GM12878 (cell line): ENCODE measurements around the gene COL24A1. TPM values are rescaled to one million over a fixed set of nuclear protein-coding genes. Genes with fewer than 3 reads are reported as not detected.
"Not testable (repeated sequence)": the region's sequence is repeated elsewhere in the genome, so short reads cannot be mapped to it uniquely, and the experiment has no call there.

Experiments used
- ATAC-seq: fragments of 200-7000 bp; cut with Tn5 transposase; 3 replicates; pipeline ENCODE4 v1.9.1; 2020; ENCODE audit warnings: mild to moderate bottlenecking, moderate library complexity
- BruUV-seq: library from RNA; stranded (reverse); fragments of 400-500 nt; replicated peaks from 2 replicates; lab custom pipeline; 2021; lab: Mats Ljungman, UMichigan
- CTCF ChIA-PET: fragments of 300-600 bp; sonication (Branson Sonifier 250); formaldehyde crosslinking; extraction: SDS; loops from one replicate; lab custom pipeline; 2021; ENCODE audit warnings: inconsistent platforms; lab: Yijun Ruan, JAX
- POLR2A ChIA-PET: fragments of 350-600 bp; formaldehyde crosslinking; extraction: SDS; loops from one replicate; lab custom pipeline; 2021; ENCODE audit warnings: inconsistent platforms; lab: Charles Lee
- RAD21 ChIA-PET: fragments of 300-600 bp; sonication (Branson Sonifier 250); formaldehyde crosslinking; loops from one replicate; lab custom pipeline; 2023; ENCODE audit warnings: antibody characterized with exemption; ENCODE audit not compliant: unreplicated experiment; lab: Charles Lee
- SMC1A ChIA-PET: fragments of 300-600 bp; sonication (Branson Sonifier 250); formaldehyde crosslinking; loops from one replicate; lab custom pipeline; 2023; ENCODE audit not compliant: unreplicated experiment, uncharacterized antibody; lab: Charles Lee
- DNase-seq: peaks from one replicate; pipeline ENCODE4 v3.0.0-alpha.2; 2011; ENCODE audit warnings: low read depth, low spot score
- FAIRE-seq: peaks from 3 replicates; lab custom pipeline; 2011; peaks lifted over from hg19 to GRCh38; lab: Jason Lieb, UNC
- H2AFZ ChIP-seq: 2 replicates; pipeline ENCODE4 v1.6.0; 2011; ENCODE audit warnings: low read depth, low read length, control low read depth; ENCODE audit not compliant: control insufficient read depth
- H3K27ac ChIP-seq: 2 replicates; pipeline ENCODE4 v1.5.1; 2011; ENCODE audit warnings: control low read depth; ENCODE audit not compliant: control insufficient read depth, insufficient read depth
- H3K27me3 ChIP-seq, 2 experiments: replicated peaks in 1 of 2; 2 replicates each; pipeline versions ENCODE4 v1.6.0 to v1.6.1; 2011; ENCODE audit warnings: low read length in 1 of 2; ENCODE audit not compliant: control insufficient read depth in 2 of 2, insufficient read depth in 2 of 2
- H3K36me3 ChIP-seq, 2 experiments: 2 replicates each; pipeline ENCODE4 v1.5.1; 2011; ENCODE audit warnings: low read length in 1 of 2; ENCODE audit not compliant: control insufficient read depth in 2 of 2, insufficient read depth in 2 of 2
- H3K4me1 ChIP-seq: 2 replicates; pipeline ENCODE4 v1.6.1; 2011; ENCODE audit warnings: mild to moderate bottlenecking, low read length, moderate library complexity, mixed read lengths; ENCODE audit not compliant: control insufficient read depth, insufficient read depth
- H3K4me2 ChIP-seq: 2 replicates; pipeline ENCODE4 v1.6.0; 2011; ENCODE audit warnings: control low read depth; ENCODE audit not compliant: control insufficient read depth, insufficient read depth
- H3K4me3 ChIP-seq: fragments of 200-600 bp; sonication (generic); 2 replicates; pipeline ENCODE4 v1.5.1; 2016
- H3K79me2 ChIP-seq: 2 replicates; pipeline ENCODE4 v1.6.0; 2011; ENCODE audit warnings: low read length; ENCODE audit not compliant: control insufficient read depth, insufficient read depth
- H3K9ac ChIP-seq: 2 replicates; pipeline ENCODE4 v1.8.0; 2011; ENCODE audit warnings: low read length, control low read depth, mixed read lengths; ENCODE audit not compliant: control insufficient read depth, insufficient read depth
- H3K9me3 ChIP-seq: replicated peaks from 3 replicates; pipeline ENCODE4 v1.5.1; 2011; ENCODE audit warnings: mild to moderate bottlenecking, low read length; ENCODE audit not compliant: control insufficient read depth, insufficient read depth
- H4K20me1 ChIP-seq: 2 replicates; pipeline ENCODE4 v1.6.0; 2011; ENCODE audit not compliant: control insufficient read depth, insufficient read depth
- ATF7 ChIP-seq: fragments of 450-650 bp; IDR thresholded peaks from 2 replicates; pipeline ENCODE4 v1.6.1; 2016; ENCODE audit warnings: low read depth, mild to moderate bottlenecking
- EGR1 ChIP-seq, 2 experiments: IDR thresholded peaks; 1 replicate in 1 of 2; 2 replicates in 1 of 2; pipeline ENCODE4 v1.6.1; 2011 to 2012; ENCODE audit warnings: low read depth in 2 of 2, low read length in 2 of 2, borderline replicate concordance in 1 of 2, mild to moderate bottlenecking in 1 of 2, moderate library complexity in 1 of 2
- IKZF1 ChIP-seq: fragments of 450-650 bp; conservative IDR thresholded peaks from 2 replicates; pipeline ENCODE4 v1.6.1; 2017; ENCODE audit warnings: antibody characterized with exemption, mild to moderate bottlenecking
- JUNB ChIP-seq: IDR thresholded peaks from 2 replicates; pipeline ENCODE4 v1.6.1; 2016; ENCODE audit warnings: antibody characterized with exemption, mild to moderate bottlenecking
- RAD51 ChIP-seq: fragments of 450-650 bp; IDR thresholded peaks from 2 replicates; pipeline ENCODE4 v1.6.1; 2016; ENCODE audit warnings: moderate library complexity, mild to moderate bottlenecking, inconsistent platforms
- SUZ12 ChIP-seq: fragments of 200-600 bp; sonication (generic); IDR thresholded peaks from one replicate; pipeline ENCODE4 v1.6.1; 2018; ENCODE audit warnings: antibody characterized with exemption, mild to moderate bottlenecking; ENCODE audit not compliant: unreplicated experiment
- WGBS: methylation state at CpG from one replicate; pipeline ENCODE4 v1.1.6; 2016; ENCODE audit warnings: low lambda C conversion rate; ENCODE audit not compliant: insufficient replicate concordance, insufficient coverage; ENCODE audit errors: missing lambda C conversion rate; 5-methylcytosine and 5-hydroxymethylcytosine counted together
- in situ Hi-C: fragments of 300-500 bp; cut with MboI; formaldehyde crosslinking; loops from 9 replicates; pipeline ENCODE4 v1.14.3; 2018; ENCODE audit warnings: mixed read lengths
- intact Hi-C: fragments of 100-400 bp; cut with micrococcal nuclease; formaldehyde crosslinking; loops from one replicate; pipeline ENCODE4 v1.14.2; 2022; ENCODE audit not compliant: unreplicated experiment
- polyA plus RNA-seq, 11 experiments: library from polyadenylated mRNA; depleted of rRNA in 4 of 11; unstranded in 6 of 11; stranded (reverse) in 5 of 11; fragments of >200 nt; fragmentation: Nextera tagmentation in 4 of 11; fragmentation: Illumina TruSeq in 1 of 11; extraction: Ambion mirVana in 4 of 11; extraction: Trizol in 1 of 11; gene quantifications; 1 replicate in 1 of 11; 2 replicates in 10 of 11; pipeline versions ENCODE4 v1.2.1 to v1.2.3, GENCODE V29; 2011 to 2016; ENCODE audit warnings: inconsistent platforms in 2 of 11, missing spikeins in 2 of 11, low read depth in 1 of 11
- total RNA-seq, 4 experiments: library from RNA; depleted of rRNA in 3 of 4; stranded (reverse); fragments of >200 nt in 3 of 4; fragmentation: Illumina TruSeq in 1 of 4; extraction: Trizol in 1 of 4; gene quantifications; 2 replicates each; pipeline versions ENCODE4 v1.2.1 to v1.2.3, GENCODE V29; 2013 to 2021
- TF ChIP-seq, protein P1 (sequence below), 3 experiments: IDR thresholded peaks in 2 of 3; conservative IDR thresholded peaks in 1 of 3; 2 replicates each; pipeline ENCODE4 v1.5.1; 2011; ENCODE audit warnings: low read depth in 3 of 3, low read length in 3 of 3, mild to moderate bottlenecking in 3 of 3, control low read depth in 2 of 3, moderate library complexity in 2 of 3, inconsistent platforms in 1 of 3, mixed read lengths in 1 of 3; ENCODE audit not compliant: control insufficient read depth in 2 of 3, insufficient read depth in 1 of 3; ENCODE audit errors: extremely low read depth in 1 of 3
- TF ChIP-seq, protein P2 (sequence below): fragments of 450-650 bp; IDR thresholded peaks from 2 replicates; pipeline ENCODE4 v1.6.1; 2017; ENCODE audit warnings: mild to moderate bottlenecking, low read depth, inconsistent platforms; ENCODE audit not compliant: poor library complexity, severe bottlenecking

The COL24A1 gene
- total and polyA plus RNA-seq, 10 of the 15 experiments (the other 5 are each of a cell fraction or from before 2014, with no cell fraction given): 0.19 to 4.1 (median 2.0) TPM

DNA sequence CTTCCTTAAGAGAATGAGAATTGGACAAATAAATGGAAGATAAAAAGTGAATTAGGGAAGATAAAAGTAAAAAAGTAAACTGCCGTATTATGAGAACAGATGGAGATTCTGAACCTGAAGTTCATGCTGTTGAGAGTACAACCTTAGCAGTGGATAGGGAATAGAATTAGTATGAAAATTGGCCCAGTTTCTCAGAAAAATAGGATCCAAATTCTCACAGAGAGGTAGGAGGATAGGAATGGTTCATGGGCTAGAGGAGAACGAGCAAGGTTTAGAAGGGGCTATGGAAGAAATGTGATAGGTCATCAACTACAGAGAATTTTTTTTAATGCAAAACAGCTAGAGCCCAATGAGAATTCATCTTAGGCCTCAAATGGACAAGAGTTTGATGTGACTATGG lies 42.3 kb downstream of the COL24A1 start:
- H4K20me1 ChIP-seq: no peaks in the 10 kb centered on the region
- ATAC-seq (no peak), FAIRE-seq (no peak), DNase-seq (no peak)
- ChIA-PET CTCF (interaction anchor here (0.6 kb wide), 1 partner anchor 128 kb away, joined by 3 read pairs; no protein-coding TSS in a partner anchor), RAD21 (no interaction called here), SMC1A (interaction anchor here (0.9 kb wide), 1 partner anchor 14 kb away, joined by 3 read pairs; no protein-coding TSS in a partner anchor), POLR2A (interaction anchor here (0.7 kb wide), 1 partner anchor 19 kb away, joined by 8 read pairs; no protein-coding TSS in a partner anchor)
- no peaks in the 10 kb centered on the region for H3K27me3 ChIP-seq
- no TSS peak for BruUV-seq
- H3K36me3 ChIP-seq: no peaks in the 10 kb centered on the region
- H3K4me1 ChIP-seq: no peaks in the 10 kb centered on the region
- H2AFZ ChIP-seq: no peak overlapping the region
- intact Hi-C loops: no loop called here
- no peak overlapping the region for H3K4me2 ChIP-seq
- no peaks in the 10 kb centered on the region for H3K79me2 ChIP-seq
- H3K4me3 ChIP-seq: no peak overlapping the region
- in situ Hi-C loops: no loop called here
- H3K9me3 ChIP-seq: no peaks in the 10 kb centered on the region
- H3K27ac ChIP-seq: no peak overlapping the region
- no peak overlapping the region for H3K9ac ChIP-seq
- WGBS: 50% methylated on average over 2 of the region's 2 CpGs
- TF ChIP-seq SUZ12: no peak
- no peak for TF ChIP-seq EGR1 (IDR thresholded peaks at IDR 0.05; ENCODE audit: borderline replicate concordance in 1 of 2, low read depth in 2 of 2, low read length in 2 of 2)
- no peak for TF ChIP-seq ATF7
- TF ChIP-seq, protein P1, sequence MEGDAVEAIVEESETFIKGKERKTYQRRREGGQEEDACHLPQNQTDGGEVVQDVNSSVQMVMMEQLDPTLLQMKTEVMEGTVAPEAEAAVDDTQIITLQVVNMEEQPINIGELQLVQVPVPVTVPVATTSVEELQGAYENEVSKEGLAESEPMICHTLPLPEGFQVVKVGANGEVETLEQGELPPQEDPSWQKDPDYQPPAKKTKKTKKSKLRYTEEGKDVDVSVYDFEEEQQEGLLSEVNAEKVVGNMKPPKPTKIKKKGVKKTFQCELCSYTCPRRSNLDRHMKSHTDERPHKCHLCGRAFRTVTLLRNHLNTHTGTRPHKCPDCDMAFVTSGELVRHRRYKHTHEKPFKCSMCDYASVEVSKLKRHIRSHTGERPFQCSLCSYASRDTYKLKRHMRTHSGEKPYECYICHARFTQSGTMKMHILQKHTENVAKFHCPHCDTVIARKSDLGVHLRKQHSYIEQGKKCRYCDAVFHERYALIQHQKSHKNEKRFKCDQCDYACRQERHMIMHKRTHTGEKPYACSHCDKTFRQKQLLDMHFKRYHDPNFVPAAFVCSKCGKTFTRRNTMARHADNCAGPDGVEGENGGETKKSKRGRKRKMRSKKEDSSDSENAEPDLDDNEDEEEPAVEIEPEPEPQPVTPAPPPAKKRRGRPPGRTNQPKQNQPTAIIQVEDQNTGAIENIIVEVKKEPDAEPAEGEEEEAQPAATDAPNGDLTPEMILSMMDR (IDR thresholded peaks at IDR 0.05 in 2 of 3, conservative IDR thresholded peaks at IDR 0.05 in 1 of 3; ENCODE audit: control insufficient read depth in 2 of 3, extremely low read depth in 1 of 3, insufficient read depth in 1 of 3, low read depth in 3 of 3, low read length in 3 of 3): no peak
- TF ChIP-seq RAD51: no peak
- TF ChIP-seq IKZF1: no peak
- TF ChIP-seq, protein P2, sequence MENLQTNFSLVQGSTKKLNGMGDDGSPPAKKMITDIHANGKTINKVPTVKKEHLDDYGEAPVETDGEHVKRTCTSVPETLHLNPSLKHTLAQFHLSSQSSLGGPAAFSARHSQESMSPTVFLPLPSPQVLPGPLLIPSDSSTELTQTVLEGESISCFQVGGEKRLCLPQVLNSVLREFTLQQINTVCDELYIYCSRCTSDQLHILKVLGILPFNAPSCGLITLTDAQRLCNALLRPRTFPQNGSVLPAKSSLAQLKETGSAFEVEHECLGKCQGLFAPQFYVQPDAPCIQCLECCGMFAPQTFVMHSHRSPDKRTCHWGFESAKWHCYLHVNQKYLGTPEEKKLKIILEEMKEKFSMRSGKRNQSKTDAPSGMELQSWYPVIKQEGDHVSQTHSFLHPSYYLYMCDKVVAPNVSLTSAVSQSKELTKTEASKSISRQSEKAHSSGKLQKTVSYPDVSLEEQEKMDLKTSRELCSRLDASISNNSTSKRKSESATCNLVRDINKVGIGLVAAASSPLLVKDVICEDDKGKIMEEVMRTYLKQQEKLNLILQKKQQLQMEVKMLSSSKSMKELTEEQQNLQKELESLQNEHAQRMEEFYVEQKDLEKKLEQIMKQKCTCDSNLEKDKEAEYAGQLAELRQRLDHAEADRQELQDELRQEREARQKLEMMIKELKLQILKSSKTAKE: no peak
- no peak for TF ChIP-seq JUNB

DNA sequence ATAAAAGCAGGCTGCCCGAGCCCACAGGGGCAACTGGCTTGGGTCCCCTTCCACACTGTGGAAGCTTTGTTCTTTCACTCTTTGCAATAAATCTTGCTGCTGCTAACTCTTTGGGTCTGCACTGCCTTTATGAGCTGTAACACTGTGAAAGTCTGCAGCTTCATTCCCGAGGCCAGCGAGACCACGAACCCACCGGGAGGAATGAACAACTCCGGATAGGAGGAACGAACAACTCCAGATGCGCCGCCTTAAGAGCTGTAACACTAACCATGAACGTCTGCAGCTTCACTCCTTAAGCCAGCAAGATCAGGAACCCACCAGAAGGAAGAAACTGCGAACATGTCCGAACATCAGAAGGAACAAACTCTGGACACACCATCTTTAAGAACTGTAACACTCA lies 45.0 kb downstream of the COL24A1 start:
- H3K9me3 ChIP-seq, FAIRE-seq, SMC1A ChIA-PET, H3K4me2 ChIP-seq, BruUV-seq, H3K9ac ChIP-seq, H3K36me3 ChIP-seq, H4K20me1 ChIP-seq, H3K4me1 ChIP-seq, CTCF ChIA-PET, in situ Hi-C loops, H3K27ac ChIP-seq, H3K27me3 ChIP-seq, intact Hi-C loops, POLR2A ChIA-PET, RAD21 ChIA-PET, H2AFZ ChIP-seq, ATAC-seq, H3K79me2 ChIP-seq, H3K4me3 ChIP-seq, DNase-seq: not testable (repeated sequence)
- WGBS: 54% methylated on average over 12 of the region's 12 CpGs
